Left ventricle myocardium inferior (tissue), 1 donor: ENCODE data around the gene LHFPL2. TPM values are rescaled to one million over a fixed set of nuclear protein-coding genes. Genes with fewer than 3 reads are reported as not detected.

Source experiments
- DNase-seq: peaks from one replicate; pipeline ENCODE4 v3.0.0-alpha.2; 2020
- H3K27ac ChIP-seq: fragments of 200-600 bp; replicated peaks from 2 replicates; pipeline ENCODE4 v1.8.0; 2021
- H3K27me3 ChIP-seq: fragments of 200-600 bp; 2 replicates; pipeline ENCODE4 v1.8.0; 2021; ENCODE audit warnings: low read depth
- H3K36me3 ChIP-seq: fragments of 200-600 bp; 2 replicates; pipeline ENCODE4 v1.8.0; 2021
- H3K4me1 ChIP-seq: fragments of 200-600 bp; 2 replicates; pipeline ENCODE4 v1.8.0; 2021
- H3K4me3 ChIP-seq: fragments of 200-600 bp; 2 replicates; pipeline ENCODE4 v1.8.0; 2021; ENCODE audit warnings: mild to moderate bottlenecking, moderate library complexity
- H3K9me3 ChIP-seq: fragments of 200-600 bp; replicated peaks from 2 replicates; pipeline ENCODE4 v1.8.0; 2021
- intact Hi-C: fragments of 100-400 bp; cut with micrococcal nuclease; formaldehyde crosslinking; loops from one replicate; pipeline ENCODE4 v1.11.0; 2022
- total RNA-seq: library from RNA; stranded (reverse); fragmentation: NEBNext Ultra II Directional; extraction: Animal tissue kit (Norgen Biotek cat#: 25700); gene quantifications from one replicate; pipeline ENCODE4 v1.2.1, GENCODE V29; 2021
- TF ChIP-seq, protein P1 (sequence below): fragments of 200-600 bp; IDR thresholded peaks from 2 replicates; pipeline ENCODE4 v1.8.0; 2021; ENCODE audit warnings: antibody characterized with exemption, mild to moderate bottlenecking, borderline replicate concordance
- donor health status: DM: no; HTN: yes; CAD: no; lungs with severe emphysema.

The LHFPL2 gene
- total RNA-seq, 1 donor from 2014 or later, result 5.0 TPM

DNA sequence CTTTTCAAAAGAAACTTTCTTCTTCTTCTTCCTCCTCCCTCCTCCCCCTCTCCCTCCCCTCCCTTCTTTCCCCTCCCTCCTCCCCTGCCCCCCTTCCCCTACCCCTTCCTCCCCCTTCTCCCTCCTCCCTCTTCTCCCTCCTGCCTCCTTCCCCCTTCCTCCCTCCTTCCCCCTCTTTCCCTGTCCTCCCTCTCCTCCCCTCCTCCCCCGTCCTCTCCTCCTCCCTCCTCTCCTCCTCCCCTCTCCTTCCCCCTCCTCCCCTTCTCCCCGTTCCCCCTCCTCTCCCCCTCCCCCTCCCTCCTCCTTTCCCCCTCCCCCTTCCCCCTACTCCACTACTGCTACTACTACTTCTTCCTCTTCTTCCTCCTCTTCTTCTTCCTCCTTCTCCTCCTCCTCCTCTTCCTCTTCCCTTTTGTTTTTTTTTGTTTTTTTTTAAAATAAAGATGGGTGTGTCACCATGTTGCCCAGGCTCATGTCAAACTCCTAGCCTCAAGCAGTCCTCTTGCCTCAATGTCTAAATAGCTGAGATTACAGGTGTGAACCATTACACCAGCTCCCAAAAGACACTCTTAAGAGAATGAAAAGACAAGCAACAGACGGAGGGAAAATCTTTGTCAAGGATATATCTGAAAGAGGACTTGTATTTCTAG, 200.7 kb downstream of the LHFPL2 start:
- Histone ChIP-seq H3K4me1 (no peaks in the 10 kb centered on the region), H3K4me3 (no peak overlapping the region), H3K27ac (no peak overlapping the region), H3K9me3 (peaks cover 9% of the 10 kb centered on the region), H3K27me3 (no peaks in the 10 kb centered on the region), H3K36me3 (peaks cover 22% of the 10 kb centered on the region)
- TF ChIP-seq, protein P1, sequence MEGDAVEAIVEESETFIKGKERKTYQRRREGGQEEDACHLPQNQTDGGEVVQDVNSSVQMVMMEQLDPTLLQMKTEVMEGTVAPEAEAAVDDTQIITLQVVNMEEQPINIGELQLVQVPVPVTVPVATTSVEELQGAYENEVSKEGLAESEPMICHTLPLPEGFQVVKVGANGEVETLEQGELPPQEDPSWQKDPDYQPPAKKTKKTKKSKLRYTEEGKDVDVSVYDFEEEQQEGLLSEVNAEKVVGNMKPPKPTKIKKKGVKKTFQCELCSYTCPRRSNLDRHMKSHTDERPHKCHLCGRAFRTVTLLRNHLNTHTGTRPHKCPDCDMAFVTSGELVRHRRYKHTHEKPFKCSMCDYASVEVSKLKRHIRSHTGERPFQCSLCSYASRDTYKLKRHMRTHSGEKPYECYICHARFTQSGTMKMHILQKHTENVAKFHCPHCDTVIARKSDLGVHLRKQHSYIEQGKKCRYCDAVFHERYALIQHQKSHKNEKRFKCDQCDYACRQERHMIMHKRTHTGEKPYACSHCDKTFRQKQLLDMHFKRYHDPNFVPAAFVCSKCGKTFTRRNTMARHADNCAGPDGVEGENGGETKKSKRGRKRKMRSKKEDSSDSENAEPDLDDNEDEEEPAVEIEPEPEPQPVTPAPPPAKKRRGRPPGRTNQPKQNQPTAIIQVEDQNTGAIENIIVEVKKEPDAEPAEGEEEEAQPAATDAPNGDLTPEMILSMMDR, result no peak
- DNase-seq, result no peak
- intact Hi-C loops, result no loop called here
